PC-3 (cell line): ENCODE data around the gene CDC14C. TPM values are rescaled to one million over a fixed set of nuclear protein-coding genes. Genes with fewer than 3 reads are reported as not detected.

ENCODE experiments used
- ATAC-seq: fragments of 200-7000 bp; cut with Tn5 transposase; 2 replicates; pipeline ENCODE4 v1.9.1; 2020; ENCODE audit warnings: mild to moderate bottlenecking, moderate library complexity
- Bru-seq: library from RNA; stranded (reverse); fragments of 400-500 nt; gene quantifications from one replicate; lab custom pipeline; 2021; lab: Mats Ljungman, UMichigan
- BruChase-seq, 2 experiments: library from RNA; stranded (reverse); fragments of 400-500 nt; gene quantifications; one replicate each; lab custom pipeline; 2021; lab: Mats Ljungman, UMichigan
- BruUV-seq: library from RNA; stranded (reverse); fragments of 400-500 nt; replicated peaks from 2 replicates; lab custom pipeline; 2021; lab: Mats Ljungman, UMichigan
- CTCF ChIA-PET: fragments of 300-600 bp; sonication (Branson Sonifier 250); formaldehyde crosslinking; loops from one replicate; lab custom pipeline; 2022; ENCODE audit warnings: antibody characterized with exemption; lab: Charles Lee
- POLR2A ChIA-PET: fragments of 300-600 bp; sonication (Branson Sonifier 250); formaldehyde crosslinking; loops from one replicate; lab custom pipeline; 2022; ENCODE audit warnings: antibody characterized with exemption; ENCODE audit not compliant: unreplicated experiment; lab: Charles Lee
- DNase-seq: peaks from one replicate; pipeline ENCODE4 v3.0.0-alpha.2; 2015
- H2AFZ ChIP-seq: fragments of 300-600 bp; sonication (generic); 2 replicates; pipeline ENCODE4 v1.6.0; 2016; ENCODE audit warnings: antibody characterized with exemption, low read length
- H3F3A ChIP-seq: fragments of 300-600 bp; sonication (generic); one replicate; pipeline ENCODE4 v1.6.0; 2017; ENCODE audit warnings: antibody characterized with exemption, low read length, control low read depth, mild to moderate bottlenecking; ENCODE audit not compliant: unreplicated experiment
- H3K27ac ChIP-seq: fragments of 300-600 bp; sonication (generic); 2 replicates; pipeline ENCODE4 v1.5.1; 2016; ENCODE audit warnings: mild to moderate bottlenecking, low read length
- H3K27me3 ChIP-seq: fragments of 300-600 bp; sonication (generic); 2 replicates; pipeline ENCODE4 v1.6.1; 2016; ENCODE audit warnings: low read length, mixed read lengths
- H3K36me3 ChIP-seq: fragments of 300-600 bp; sonication (generic); 2 replicates; pipeline ENCODE4 v1.6.1; 2016; ENCODE audit warnings: low read depth, mixed run types, low read length, mixed read lengths
- H3K4me1 ChIP-seq: fragments of 300-600 bp; sonication (generic); 2 replicates; pipeline ENCODE4 v1.5.1; 2016; ENCODE audit warnings: low read length; ENCODE audit not compliant: insufficient read depth
- H3K4me2 ChIP-seq: fragments of 300-600 bp; sonication (generic); 2 replicates; pipeline ENCODE4 v1.6.0; 2016; ENCODE audit warnings: low read length
- H3K4me3 ChIP-seq: fragments of 300-600 bp; sonication (generic); 2 replicates; pipeline ENCODE4 v1.5.1; 2016; ENCODE audit warnings: mild to moderate bottlenecking, low read length, mixed read lengths
- H3K79me2 ChIP-seq: fragments of 300-600 bp; sonication (generic); 2 replicates; pipeline ENCODE4 v1.6.1; 2017; ENCODE audit warnings: low read length, mixed read lengths
- H3K9ac ChIP-seq: fragments of 300-600 bp; sonication (generic); 2 replicates; pipeline ENCODE4 v1.6.0; 2016; ENCODE audit warnings: mild to moderate bottlenecking, low read length
- H3K9me2 ChIP-seq: fragments of 300-600 bp; sonication (generic); replicated peaks from 2 replicates; pipeline ENCODE4 v1.6.1; 2016; ENCODE audit warnings: mixed run types, low read length, mixed read lengths
- H3K9me3 ChIP-seq: fragments of 300-600 bp; sonication (generic); 2 replicates; pipeline ENCODE4 v1.6.1; 2016; ENCODE audit warnings: low read length, mixed read lengths
- H4K20me1 ChIP-seq: fragments of 300-600 bp; sonication (generic); 2 replicates; pipeline ENCODE4 v1.6.1; 2016; ENCODE audit warnings: low read length, mixed read lengths
- EZH2 ChIP-seq: fragments of 300-600 bp; sonication (generic); IDR thresholded peaks from one replicate; pipeline ENCODE4 v1.6.1; 2017; ENCODE audit warnings: antibody characterized with exemption, mild to moderate bottlenecking, low read length; ENCODE audit not compliant: unreplicated experiment
- EZH2phosphoT487 ChIP-seq: fragments of 300-600 bp; sonication (generic); IDR thresholded peaks from 2 replicates; pipeline ENCODE4 v1.6.1; 2018; ENCODE audit warnings: mild to moderate bottlenecking, antibody characterized with exemption, low read length, borderline replicate concordance
- intact Hi-C: fragments of 100-400 bp; cut with micrococcal nuclease; formaldehyde crosslinking; loops from 2 replicates; pipeline ENCODE4 v1.9.0; 2023
- long read RNA-seq: library from polyadenylated mRNA; unstranded; transcript quantifications from one replicate; pipeline ENCODE4 v2.0.0, GENCODE V29; 2021; ENCODE audit not compliant: unreplicated experiment
- total RNA-seq: library from RNA; depleted of rRNA; stranded (reverse); fragments of >200 nt; gene quantifications from 2 replicates; pipeline ENCODE4 v1.2.3, GENCODE V29; 2014; rRNA removed
- TF ChIP-seq, protein P1 (sequence below): fragments of 300-600 bp; sonication (generic); conservative IDR thresholded peaks from 2 replicates; pipeline ENCODE4 v1.5.1; 2017; ENCODE audit warnings: antibody characterized with exemption, low read depth, mild to moderate bottlenecking, low read length

Gene CDC14C
- total RNA-seq (not detected in 2 replicates), Bru-seq, nascent RNA (not detected), BruChase-seq, experiment 1, labeled RNA remaining after a 6-hour chase (percentile 8 among the genes with signal in this experiment), BruChase-seq, experiment 2, labeled RNA remaining after a 2-hour chase (not detected)
- long read RNA-seq, result 0 reads

DNA sequence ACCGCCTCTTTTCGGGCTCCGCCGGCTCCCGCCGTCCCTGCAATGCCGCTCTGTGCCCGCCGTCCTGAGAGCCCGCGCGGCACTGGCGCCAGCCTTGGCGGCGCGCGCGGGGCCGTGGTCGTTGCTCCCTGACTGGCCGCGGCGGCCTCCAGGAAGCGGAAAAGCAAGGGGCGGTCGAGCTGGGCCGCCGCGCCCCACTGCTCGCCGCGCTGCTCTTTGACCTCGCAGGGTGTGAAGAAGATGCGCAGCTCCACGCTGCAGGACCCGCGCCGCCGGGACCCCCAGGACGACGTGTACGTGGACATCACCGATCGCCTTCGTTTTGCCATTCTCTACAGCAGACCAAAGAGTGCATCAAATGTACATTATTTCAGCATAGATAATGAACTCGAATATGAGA lies at the start of gene CDC14C:
CDC14C (plus strand) TSS at position 115 of the 400 bp plus-strand sequence; CDS start at position 241, 126 bp downstream.
- BruUV-seq, result no TSS peak
- DNase-seq, result no peak
- TF ChIP-seq EZH2, result no peak
- TF ChIP-seq EZH2phosphoT487, result no peak
- TF ChIP-seq, protein P1, sequence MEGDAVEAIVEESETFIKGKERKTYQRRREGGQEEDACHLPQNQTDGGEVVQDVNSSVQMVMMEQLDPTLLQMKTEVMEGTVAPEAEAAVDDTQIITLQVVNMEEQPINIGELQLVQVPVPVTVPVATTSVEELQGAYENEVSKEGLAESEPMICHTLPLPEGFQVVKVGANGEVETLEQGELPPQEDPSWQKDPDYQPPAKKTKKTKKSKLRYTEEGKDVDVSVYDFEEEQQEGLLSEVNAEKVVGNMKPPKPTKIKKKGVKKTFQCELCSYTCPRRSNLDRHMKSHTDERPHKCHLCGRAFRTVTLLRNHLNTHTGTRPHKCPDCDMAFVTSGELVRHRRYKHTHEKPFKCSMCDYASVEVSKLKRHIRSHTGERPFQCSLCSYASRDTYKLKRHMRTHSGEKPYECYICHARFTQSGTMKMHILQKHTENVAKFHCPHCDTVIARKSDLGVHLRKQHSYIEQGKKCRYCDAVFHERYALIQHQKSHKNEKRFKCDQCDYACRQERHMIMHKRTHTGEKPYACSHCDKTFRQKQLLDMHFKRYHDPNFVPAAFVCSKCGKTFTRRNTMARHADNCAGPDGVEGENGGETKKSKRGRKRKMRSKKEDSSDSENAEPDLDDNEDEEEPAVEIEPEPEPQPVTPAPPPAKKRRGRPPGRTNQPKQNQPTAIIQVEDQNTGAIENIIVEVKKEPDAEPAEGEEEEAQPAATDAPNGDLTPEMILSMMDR, result no peak
- H2AFZ ChIP-seq, result no peak within 1 kb of the TSS
- CTCF ChIA-PET, result no interaction called here
- no peak within 1 kb of the TSS for H3K9ac ChIP-seq
- intact Hi-C loops, result no loop called here
- no peaks in the 10 kb centered on the region for H3K36me3 ChIP-seq
- POLR2A ChIA-PET, result no interaction called here
- H3K79me2 ChIP-seq, result no peaks in the 10 kb centered on the region
- no peaks in the 10 kb centered on the region for H3K4me1 ChIP-seq
- no peak within 1 kb of the TSS for H3K4me2 ChIP-seq
- H3K27me3 ChIP-seq, result no peaks in the 10 kb centered on the region
- no peaks in the 10 kb centered on the region for H3F3A ChIP-seq
- H3K27ac ChIP-seq, result no peak within 1 kb of the TSS
- H4K20me1 ChIP-seq, result no peaks in the 10 kb centered on the region
- no peak for ATAC-seq
- no peak within 1 kb of the TSS for H3K4me3 ChIP-seq
- H3K9me2 ChIP-seq, result no peaks in the 10 kb centered on the region
- no peaks in the 10 kb centered on the region for H3K9me3 ChIP-seq

DNA sequence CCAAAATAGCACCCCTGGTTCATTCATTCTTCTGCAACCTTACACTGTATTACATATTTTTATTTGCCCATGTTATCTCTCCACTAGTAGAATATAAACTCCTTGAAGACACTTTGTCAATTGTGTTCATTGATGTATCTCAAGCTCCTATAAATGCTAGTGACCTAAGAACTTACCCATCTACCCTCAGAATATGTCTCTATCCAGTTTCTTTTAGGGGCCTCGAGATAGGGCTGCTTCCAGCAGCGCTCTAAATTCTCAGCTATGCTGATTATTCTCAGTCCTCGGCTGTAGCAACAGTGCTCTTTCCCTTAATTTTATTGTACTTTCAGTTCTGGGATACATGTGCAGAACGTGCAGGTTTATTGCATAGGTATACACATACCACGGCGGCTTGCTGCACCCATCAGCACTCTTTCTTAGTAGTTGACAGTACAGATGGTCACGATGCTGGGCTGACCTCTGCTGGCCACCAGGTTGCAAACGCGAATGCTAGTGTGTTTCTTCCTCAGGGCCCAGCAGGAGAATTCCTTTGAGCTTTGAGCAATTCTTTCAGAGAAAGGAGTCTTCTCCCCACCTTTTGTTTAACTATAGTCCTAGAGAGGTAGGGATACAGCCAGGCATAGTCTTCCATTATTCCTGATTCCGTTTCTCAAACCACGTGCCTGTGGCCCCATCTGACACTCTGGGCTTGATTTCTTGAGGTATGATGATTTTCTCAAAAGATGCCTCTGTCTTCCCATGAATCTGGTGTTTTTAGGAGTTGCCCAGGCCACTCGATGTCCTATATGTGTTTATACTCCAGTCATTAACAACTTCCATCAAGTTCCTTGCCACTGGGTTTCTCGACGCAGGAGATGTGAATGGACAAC lies 49.1 kb upstream of the CDC14C start:
- H3F3A ChIP-seq, result no peaks in the 10 kb centered on the region

More for the DNA sequence above, 49.1 kb upstream of the CDC14C start:
- CTCF ChIA-PET, result interaction anchor here (0.5 to 1.3 kb wide), 4 partner anchors 161 to 720 kb away, joined by 3 to 5 read pairs (median 3); no protein-coding TSS in a partner anchor
- no peaks in the 10 kb centered on the region for H3K36me3 ChIP-seq
- H3K4me1 ChIP-seq, result no peaks in the 10 kb centered on the region
- H4K20me1 ChIP-seq, result no peaks in the 10 kb centered on the region
- DNase-seq (peak; percentile 72), ATAC-seq (peak; percentile 100)
- peak overlapping the region; percentile 74 for H3K4me2 ChIP-seq
- intact Hi-C loops, result loop anchor here (1.0 to 5.0 kb wide), 5 partner anchors 238 to 736 kb away; no protein-coding TSS in a partner anchor
- H3K27me3 ChIP-seq, result no peaks in the 10 kb centered on the region
- no peaks in the 10 kb centered on the region for H3K9me2 ChIP-seq
- POLR2A ChIA-PET, result no interaction called here
- no peaks in the 10 kb centered on the region for H3K79me2 ChIP-seq
- H2AFZ ChIP-seq, result peak overlapping the region; percentile 51; the same call in 1 of the 2 replicates
- BruUV-seq, result no TSS peak
- H3K4me3 ChIP-seq, result peak overlapping the region; percentile 34; the same call in 1 of the 2 replicates
- no peak overlapping the region for H3K9ac ChIP-seq
- H3K27ac ChIP-seq, result no peak overlapping the region
- TF ChIP-seq, protein P1, result peak; percentile 80
- TF ChIP-seq EZH2phosphoT487, result no peak
- TF ChIP-seq EZH2, result no peak
- H3K9me3 ChIP-seq, result no peaks in the 10 kb centered on the region
